A172 (cell line): Measurements from ENCODE around the gene VPS13A. TPM values are rescaled to one million over a fixed set of nuclear protein-coding genes. Genes with fewer than 3 reads are reported as not detected.
"Not testable (repeated sequence)": the region's sequence is repeated elsewhere in the genome, so short reads cannot be mapped to it uniquely, and the experiment has no call there.

ENCODE experiments used
- DNase-seq: peaks from one replicate; pipeline ENCODE4 v3.0.0-alpha.2; 2015; ENCODE audit warnings: low spot score
- total RNA-seq: library from RNA; depleted of rRNA; stranded (reverse); fragments of >200 nt; shearing (Covaris generic); gene quantifications from 2 replicates; pipeline ENCODE4 v1.2.3, GENCODE V29; 2014

The VPS13A gene
- total RNA-seq, 1 experiment from 2014 or later, result 29.4 TPM

DNA sequence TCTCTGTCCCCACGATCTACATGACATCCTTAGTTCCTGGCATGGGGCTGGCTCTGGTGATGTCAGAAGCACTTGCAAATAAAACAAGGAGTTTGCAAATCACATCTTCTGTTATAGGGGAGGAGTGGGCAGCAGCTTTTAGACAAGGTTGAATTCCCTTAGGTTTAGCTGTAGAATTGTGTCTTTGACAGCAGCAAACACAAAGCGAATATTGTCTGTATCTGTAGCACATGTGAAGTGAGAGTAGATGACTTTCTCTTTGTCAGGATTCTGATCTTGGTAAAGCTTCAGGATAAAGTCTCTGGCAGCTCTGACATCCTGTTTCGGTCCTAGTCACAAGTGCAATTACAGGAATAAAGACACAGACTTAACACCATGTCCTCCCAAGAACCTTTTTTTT lies 246.5 kb downstream of the VPS13A start:
- no peak for DNase-seq

DNA sequence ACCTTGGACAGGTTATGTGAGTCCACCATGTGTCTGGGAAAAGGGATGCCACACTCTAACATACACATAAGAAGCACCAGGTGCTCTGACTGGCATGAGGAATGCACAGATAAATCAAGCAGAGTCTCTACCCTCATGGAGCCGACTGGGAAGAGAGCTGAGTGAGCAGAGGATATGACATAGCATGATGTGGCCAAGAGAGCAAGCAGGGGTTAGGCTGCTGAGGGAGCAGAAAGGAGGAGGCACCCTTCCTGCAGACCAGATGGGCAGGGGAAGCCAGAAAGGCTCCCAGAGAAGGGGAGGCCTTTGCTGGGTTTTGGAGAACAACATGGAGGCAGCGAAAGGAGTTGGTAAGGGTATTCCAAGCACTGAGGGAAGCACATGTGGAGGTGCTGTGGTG lies 247.7 kb downstream of the VPS13A start:
- no peak for DNase-seq

DNA sequence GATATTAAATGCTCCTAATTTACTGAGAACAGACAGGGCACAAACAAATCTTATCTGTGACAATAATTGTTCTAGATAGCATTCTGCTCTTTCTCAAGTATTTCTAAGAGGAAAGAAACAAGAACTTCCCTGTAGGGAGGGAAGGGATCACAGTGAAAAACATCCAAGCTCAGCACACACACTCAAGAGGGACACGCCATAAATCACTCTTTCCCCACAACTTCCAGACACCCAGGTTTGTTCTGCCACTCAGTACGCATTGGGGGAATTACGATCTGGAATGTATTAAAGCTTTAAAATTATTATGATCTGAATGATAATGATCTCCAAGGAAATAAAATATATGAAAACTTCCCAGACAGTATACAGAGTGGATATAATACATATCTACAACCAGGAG lies 249.4 kb downstream of the VPS13A start:
- no peak for DNase-seq

DNA sequence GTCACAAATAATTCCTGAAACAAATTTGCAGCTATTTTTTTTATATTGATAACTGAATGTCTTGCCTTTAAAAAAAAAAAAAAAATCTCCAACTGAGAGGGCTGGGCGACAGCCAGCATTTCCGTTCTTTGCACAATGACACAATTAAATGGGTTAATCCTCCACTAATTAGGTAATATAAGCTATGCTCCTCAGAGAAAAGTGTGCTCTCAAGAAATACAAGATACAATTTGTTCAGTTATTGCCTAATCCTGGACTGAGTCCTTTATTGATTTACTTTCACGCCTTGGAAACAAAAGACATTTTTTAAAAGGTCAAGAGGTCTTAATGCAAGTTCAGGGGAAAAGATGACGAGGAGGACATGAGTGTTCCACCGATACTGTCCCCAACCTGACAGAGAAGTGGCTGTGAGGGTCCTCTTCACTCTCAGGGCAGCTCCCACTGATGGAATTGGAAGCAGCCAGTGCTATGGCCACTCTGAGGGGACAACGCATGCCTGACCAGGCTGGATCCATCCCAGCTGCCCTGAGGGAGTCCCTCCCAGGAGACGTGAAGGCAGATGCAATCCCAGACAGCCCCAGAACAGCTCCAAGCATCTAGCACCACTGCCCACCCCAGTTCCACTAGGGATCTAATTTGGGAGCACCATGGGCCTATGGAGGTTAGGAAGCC lies 250.1 kb downstream of the VPS13A start:
- DNase-seq, result no peak

DNA sequence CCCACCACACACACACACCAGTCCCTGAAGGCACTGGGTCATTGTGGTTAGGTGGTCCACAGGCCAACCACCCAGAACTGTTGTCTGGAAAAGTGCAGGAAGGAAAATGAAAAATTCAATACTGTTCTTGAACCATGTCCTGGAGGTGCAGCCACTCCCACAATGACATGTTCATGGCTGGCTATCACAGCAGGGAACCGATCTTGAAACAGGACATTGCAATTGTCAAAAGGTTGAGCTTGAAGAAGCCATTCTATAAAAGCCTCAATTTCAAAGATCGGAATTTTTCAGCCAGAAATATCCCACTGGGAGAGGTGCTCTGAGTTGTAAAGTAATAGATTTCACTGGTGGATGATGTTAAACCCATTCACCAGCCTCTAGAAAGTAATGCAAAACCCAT lies 252.6 kb downstream of the VPS13A start:
- DNase-seq, result no peak

DNA sequence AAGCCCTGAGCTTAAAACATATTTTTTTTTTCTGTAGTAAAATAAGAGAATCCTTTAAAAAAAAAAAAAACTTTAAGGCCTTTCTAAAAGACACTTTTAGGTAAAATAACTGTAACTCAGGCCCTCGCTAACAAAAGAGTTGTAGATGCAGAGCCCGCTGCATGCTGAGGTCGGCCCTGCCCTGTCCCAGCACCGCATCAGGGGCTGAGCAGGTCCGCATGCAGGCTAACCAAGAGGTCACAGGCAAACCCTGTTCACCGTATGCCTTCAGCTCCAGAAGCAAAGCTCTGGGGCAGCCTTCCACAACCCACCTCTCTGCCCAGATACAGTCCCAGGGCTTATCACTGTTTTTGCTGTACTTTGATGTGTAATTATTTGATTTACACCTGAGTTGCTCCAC lies 254.7 kb downstream of the VPS13A start:
- DNase-seq, result no peak

DNA sequence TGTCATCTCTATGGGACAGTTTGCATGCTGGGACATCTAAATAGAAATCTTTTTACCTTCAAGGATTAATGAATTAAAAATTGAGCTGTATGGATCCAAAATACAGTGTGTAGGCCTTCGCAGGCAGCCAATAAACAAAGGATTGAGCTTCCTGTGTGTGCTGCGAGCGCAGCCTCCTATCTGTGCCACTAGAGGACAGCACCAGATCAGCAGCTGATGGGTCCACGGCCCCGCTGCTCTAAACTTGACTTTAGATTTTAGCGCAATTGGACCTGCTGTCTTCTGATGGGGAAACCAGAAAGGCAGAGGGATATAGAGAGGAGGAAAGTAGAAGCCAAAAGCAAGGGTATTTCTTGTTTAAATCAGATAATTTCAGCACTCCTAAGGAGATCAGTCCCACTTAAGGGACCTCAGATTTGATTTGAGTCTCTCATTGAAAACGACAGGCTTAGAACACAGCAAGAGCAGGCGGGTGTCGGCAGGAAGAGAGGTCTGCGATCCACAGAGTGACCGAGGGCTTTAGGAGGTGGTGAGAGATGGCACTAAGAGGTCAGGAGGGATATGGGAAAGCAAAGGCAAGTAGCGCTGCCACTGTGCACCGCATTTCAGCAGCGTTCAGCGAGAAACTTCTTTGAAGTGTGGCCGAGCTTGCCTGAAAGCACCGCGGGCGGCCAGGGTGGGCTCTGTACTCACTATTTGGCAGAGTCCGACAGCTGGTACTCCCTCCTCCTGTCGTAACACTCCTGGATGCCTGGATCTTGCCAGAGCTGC lies 256.5 kb downstream of the VPS13A start:
- DNase-seq, result peak; percentile 65

DNA sequence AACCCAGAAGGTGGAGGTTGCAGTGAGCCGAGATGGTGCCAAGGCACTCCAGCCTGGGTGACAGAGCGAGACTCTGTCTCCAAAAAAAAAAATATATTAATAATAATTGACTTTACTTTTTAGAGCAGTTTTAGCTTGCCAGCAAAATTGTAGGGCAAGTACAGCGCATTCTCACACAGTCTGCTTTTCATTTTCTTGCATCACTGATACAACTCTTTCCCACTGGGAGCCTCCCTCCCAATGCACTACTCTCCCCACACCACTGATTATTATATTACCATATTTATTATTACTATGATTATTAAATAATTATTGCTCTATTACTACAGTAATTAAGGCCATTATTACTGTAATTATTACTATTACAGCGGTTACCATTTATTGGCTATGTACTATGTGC lies 257.9 kb downstream of the VPS13A start:
- no peak for DNase-seq

DNA sequence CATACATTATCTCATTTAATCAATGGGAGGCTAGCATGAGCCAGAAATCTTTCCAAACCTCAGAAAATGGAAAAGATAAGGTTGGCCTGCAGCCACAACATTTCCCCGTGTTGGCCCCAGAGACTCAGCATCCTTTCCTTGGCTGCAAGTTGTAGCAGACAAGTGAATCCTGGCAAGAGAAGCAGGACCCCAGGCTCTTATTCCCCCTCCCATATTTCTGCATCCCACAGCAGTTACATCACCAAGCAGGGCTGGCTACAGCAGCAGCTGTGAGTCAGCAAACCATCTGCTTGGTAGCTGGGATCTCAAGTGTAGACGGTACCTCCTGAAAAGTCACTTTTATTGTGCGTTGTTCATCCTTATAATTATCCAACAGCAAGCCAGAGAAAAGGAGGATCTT lies 258.4 kb downstream of the VPS13A start:
- DNase-seq, result peak; percentile 18

DNA sequence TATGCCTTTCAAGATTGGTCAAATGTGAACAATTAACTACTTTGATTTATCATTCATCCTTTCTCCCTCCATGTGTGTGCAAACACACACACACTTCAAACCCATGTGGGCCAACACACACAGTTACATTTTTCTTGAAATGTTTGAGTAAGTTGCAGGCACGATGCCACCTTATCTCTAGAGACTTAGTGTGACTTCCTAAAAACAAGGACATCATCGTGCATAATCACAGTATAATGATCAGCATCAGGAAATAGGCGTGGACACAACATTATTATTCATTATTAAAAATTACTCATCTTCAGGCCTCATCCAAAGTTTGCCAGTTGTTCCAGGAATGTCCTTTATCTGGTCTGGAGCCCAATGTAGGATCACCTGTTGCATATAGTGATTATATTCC lies 261.3 kb downstream of the VPS13A start:
- no peak for DNase-seq

DNA sequence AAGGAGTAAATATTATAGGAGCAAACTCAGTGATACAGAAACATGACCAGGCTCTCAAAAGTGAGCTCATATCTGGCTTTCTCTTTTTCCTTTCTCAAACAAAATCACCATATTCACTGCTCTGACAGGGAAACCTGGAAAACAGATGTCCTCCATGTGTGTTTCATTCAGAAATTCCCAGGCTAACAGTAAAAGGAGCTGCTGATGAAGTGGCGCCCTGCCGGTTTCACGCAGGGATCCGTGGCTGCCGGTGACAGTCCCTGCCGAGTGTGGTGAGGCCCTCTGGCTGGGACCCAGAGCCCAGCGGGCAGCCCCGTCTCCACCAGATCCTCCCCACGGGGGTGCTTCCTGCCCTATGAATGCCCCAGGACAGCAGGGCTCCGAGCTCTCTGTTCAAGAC lies 262.7 kb downstream of the VPS13A start:
- peak; percentile 69 for DNase-seq

DNA sequence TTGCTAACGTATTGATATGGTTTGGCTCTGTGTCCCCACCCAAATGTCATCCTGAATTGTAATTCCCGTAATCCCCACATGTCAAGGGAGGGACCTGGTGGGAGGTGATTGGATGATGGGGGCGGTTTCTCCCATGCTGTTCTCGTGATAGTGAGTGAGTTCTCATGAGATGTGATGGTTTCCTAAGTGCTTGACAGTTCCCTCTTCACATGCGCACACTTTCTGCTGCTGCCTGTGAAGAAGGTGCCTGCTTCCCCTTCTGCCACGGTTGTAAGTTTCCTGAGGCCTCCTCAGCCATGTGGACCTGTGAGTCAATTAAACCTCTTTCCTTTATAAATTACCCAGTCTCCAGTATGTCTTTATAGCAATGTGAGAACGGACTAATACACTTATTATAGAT lies 263.8 kb downstream of the VPS13A start:
- not testable (repeated sequence) for DNase-seq

DNA sequence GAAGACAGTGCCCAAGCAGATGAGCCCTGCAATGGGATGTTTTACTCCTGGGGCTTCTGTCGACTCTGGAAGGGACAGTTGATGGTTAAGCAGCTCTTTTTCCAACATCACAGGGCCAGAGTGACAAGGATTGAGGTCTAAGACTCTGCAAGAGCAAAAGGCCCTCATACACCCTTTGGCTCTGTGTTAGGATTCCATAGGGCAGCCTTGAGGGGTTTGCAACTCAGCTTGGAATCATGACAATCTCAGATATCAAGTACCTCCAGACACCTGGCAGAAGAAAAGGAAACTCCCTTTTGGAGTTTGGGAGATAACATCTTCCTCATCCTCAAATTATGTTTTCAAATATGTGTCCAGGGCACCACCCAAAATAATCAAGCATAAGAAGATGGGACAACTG lies 265.1 kb downstream of the VPS13A start:
- no peak for DNase-seq

DNA sequence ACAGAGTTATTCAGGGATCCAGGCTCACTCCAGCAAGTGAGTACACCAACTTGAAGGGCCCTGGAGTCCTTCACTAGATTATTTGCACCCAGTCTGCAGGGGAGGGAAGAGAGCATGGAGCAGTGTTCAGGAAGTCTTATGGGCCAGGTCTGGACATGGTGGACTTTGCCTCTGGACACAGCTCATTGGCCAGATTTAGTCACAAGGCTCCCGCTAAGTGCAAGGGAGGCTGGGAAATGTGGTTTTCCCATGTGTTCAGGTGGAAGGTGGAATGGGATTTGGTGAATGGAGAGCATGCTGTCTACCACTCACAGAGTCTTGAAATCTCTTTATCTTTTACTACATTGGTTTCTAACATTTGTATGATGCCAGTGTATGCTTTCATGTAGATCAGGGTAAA lies 270.3 kb downstream of the VPS13A start:
- no peak for DNase-seq

DNA sequence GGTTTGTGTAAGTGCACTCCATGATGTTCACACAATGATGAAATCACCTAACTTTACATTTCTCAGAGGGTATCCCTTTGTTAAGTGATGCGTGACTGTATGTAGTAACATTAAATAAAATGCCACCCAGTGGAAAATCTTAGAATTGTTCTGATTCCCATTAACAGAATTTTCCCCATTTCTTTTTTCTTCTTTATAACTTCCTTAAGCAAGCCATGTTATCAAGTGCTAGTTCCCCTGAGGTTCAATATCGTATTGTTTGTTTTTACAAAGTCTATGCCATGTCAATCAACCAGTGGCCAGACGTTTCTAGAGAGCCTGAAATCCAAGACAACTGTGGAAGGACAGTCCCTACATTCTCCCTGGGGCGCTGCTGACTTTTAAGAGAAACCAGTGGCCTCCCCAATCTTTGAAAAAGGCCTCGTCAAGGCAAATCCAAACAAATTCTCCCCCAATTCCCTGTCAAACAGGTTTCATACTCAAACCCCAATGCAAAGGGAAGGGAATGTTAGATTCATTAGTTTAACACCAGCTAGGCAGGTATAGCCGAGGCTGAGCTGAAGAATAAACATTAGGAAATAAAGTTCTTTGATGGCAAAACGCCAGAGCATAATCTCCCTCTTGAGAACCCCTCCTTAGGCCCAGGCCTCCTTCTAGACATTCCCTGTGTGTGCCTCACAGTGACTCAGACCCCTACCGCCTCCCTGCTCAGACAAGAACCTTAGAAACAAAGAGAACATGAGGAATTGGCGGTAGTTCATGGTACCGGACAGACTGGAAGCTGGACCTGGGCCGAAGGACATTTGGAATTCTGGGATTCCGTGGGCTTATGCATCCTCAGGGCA lies 272.1 kb downstream of the VPS13A start:
- peak; percentile 30 for DNase-seq

DNA sequence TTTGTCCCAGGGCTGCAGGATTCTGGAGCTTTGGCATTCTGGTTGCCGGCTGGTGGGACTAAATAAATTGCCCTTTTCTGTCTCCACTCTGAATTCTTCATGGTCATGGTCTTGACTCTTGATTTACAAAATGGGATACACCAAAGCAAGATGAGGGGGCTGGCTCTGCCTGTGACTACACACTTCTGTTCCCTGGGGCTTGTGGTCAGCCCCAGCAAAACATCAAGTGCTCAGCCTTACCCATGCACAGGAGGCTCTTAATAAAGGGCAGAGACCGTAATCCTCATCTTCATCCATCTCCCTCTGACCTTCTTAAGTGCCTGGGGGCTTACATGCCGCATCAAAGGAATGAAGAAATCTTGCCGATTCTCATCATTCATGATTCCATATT lies 272.7 kb downstream of the VPS13A start:
- no peak for DNase-seq

DNA sequence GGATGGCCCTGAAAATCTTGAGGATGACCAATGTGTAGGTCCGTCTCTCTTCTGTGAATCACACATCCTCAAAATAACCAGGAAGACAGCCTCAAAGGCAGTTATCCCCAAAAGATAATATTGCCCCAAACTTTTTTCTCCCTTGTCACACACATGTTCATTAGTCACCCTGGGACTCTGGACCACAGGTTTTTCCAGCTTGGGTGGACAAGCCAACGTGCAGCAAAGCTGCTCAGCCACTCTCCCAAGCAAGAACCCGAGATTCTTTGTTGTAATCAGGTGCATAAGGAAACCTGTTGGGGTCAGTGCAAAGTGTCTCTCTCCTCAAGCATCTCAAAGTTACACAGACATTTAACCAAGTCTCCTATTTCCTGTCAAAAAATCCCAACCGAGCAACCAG lies 274.2 kb downstream of the VPS13A start:
- no peak for DNase-seq

DNA sequence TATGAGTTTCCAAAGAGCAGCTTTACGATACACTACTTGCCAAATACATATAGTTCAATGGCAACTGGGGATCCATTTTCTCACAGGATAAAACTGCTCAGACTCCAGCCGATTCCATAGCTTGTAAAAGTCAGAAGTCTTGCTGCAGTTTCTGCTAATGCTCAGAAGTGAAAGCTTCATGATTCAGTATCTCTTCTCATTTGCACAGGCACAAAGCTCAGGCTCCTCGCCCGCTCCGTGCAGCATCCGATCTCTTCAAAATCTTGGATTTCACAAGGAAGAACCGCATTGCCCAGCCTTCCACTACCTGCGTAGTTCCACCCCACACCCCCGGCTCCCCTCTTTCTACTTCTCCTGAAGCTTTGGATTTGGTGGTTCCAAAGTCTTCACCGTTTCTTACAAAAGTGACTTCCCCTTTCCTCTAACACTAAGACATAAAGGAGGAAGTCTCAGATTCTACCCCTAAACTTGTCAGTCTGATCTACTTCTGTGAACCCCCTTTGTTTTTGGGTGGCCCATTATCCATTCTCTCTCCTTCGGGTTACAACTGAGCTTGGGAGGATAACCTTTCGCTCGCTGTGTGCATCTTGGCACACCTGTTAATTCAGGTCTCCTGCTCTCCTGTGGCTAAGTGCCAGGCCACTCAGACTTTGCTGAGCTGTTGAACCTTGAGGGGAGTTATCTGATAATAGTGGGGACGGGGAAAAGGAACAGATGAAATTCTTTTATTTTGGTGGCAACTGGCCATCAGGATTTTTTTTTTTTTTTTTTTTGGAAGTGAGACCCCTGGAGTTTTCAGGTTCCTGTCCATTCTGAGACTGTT lies 276.7 kb downstream of the VPS13A start:
- no peak for DNase-seq

DNA sequence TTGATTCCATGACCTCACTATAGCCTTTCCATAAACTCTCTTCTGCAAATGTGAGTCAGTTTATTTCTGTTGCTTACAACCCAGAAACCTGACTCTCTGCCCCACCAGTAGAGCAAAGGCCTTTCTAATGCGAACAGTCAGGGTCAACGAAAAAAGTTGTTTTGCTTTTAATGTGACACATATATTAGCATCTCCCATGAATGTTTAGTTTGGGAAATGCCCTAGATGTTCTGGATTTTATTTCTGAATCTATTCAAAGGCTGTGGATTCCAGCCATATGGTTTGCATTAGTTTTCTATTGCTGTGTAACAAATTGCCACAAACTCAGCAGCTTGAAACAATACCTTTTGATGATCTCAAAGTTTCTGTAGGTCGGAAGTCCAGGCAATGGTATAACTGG lies 277.3 kb downstream of the VPS13A start:
- DNase-seq, result no peak

DNA sequence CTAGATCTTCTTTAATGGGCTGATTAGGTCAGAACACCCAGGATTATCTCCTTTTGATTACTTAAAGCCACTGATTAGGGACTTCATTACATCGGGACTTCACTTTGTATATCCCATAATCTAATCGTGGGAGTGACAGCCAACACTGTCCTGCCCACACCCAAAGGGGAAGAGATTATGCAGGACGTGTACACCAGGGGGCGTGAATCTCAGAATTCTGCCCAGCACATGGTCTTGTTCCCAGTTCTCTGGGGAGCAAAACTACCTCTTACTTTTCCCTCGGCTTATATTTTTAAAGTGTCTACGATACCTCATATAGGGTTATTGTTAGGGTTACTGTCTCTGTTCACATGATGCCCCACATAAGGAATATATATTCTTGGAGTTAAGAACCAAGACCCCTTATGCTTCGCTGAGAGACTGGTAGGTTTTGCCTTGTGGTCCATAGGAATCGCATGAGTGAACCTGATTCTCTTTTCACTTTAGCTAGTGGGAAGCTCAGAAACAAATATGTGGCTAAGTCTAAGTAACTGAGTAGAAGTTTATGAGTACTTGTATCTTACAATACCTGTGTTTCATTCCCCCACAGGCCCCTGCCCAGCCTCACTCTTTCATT lies 278.1 kb downstream of the VPS13A start:
- peak; percentile 57 for DNase-seq

DNA sequence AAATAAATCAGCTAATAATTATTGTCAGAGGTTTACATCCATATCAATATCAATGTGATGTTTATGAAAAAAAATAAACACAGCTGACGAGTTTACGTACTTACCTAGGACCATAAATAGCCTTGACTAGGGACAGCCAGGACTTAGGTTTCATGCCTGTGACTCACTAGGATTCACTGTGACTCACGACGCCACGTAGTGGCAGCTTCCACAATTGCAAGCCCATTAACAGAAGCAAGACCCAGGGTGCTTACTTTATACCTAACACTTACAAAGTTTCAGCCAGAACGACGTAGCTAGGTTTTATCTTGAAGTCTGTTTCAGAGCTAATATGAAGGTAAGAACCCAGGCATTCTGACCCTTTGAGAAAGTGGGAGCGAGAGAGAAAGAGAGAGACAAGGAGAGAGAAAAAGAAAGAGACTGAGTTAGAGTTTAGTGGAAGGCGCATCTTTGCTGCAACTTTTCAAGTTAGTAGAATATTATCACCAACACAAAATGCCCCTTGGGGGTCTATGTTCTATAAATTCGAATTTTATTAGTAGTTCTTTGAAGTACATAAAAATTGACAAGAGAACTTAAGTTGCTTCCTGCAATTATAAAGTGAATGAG lies 279.6 kb downstream of the VPS13A start:
- peak; percentile 91 for DNase-seq
